ENCODE measurements around the gene ASTN2.

The ASTN2 gene

DNA sequence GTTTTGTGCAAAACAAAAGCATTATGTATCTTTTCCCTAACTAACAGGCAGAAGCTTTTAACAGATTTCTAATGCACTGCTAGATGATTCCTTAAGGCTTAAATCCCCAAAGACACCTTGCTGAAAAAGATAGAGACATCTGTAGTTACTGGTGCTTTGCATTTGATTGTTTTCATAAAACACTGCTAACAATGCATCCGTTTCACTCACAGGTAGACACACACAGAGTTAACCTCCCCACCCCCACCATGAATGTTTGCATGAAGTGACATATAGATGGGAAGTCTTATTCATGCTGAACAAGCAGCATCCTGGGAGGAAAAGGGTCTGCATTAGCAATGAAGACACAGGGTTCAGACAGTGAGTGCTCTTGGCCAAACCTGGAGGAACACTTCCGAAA, 100.9 kb downstream of the ASTN2 start:
- FAIRE-seq (no peak), DNase-seq (ENCODE audit: extremely low spot score, insufficient read length, low read depth) (no peak)

DNA sequence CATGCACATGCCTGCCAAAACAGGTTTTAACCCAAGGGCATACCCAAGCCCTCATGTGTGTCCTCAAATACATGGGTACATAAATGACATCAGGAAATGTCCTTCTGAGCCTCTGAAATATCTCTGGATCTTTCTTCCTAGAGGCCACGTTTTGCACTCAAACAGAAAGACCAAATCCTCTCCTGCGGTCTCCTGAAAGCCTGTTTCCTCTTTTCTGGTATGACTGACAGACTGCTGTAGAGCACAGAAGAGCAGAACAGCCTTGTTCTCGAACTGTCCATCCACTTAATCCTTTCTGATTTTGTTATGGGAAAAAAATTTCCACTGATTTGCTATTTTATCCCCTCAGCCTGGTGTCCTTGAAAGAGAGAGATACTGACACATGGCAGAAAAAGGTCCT, 107.2 kb downstream of the ASTN2 start:
- no peak for DNase-seq (ENCODE audit: extremely low spot score, insufficient read length, low read depth)
- FAIRE-seq, result no peak

DNA sequence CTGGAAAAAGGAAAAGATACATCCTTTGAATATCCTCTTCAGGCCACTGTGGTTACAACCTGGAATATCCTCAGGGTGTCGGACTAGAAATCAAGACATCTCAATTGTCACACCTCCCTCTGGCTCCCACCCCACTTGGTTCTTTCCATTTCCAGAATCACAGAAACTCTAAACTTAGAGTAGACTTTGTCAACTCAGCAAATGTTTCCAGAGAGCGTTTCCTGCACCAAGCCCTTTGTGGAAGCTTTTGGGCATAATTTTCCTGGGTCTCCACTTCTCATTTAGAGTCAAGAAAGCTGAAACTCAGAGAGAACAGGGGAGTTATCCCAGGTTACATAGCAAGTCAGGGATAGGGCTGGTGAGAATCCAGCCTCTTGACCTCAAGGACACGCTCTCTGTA, 108.8 kb downstream of the ASTN2 start:
- FAIRE-seq, result no peak

DNA sequence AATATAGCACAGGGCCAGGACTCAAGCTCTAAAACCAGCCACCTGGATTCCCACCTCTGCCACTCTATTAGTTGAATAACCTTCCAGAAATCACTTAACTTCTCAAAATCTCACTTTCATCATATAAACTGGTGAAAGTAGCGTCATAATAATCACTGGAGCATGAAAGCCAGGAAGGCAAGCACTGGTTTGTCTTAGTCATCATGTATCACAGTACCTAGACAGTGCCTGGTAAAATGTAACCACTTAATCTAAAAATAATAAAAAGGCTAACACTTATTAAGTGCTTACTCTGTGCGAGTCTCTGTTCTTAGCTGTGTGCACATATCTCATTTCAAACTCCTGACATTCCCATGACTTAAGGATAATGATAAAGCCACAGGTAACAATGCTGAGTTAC, 109.4 kb downstream of the ASTN2 start:
- no peak for DNase-seq (ENCODE audit: extremely low spot score, insufficient read length, low read depth)
- FAIRE-seq, result no peak

More for the DNA sequence above, 108.8 kb downstream of the ASTN2 start:
- DNase-seq (ENCODE audit: extremely low spot score, insufficient read length, low read depth), result no peak

DNA sequence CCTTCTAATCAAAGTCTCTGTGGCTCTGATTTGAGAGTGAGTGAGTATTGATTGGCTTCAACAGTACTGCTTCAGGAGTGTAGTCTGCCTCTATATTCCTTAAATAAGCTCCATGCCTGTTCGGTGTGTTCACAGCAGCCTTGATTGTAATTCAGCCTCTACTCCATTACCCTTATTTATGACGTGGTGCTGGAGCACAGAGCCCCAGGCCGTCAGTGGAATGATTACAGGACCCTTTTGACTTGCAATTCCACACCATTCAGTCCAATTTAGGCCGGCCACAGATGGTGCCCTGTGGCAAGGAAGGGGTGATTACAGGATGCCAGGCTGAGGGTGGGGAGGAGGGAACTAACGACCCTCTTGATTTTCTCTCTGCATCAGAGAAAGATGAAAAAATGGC, 110.3 kb downstream of the ASTN2 start:
- FAIRE-seq (no peak), DNase-seq (ENCODE audit: extremely low spot score, insufficient read length, low read depth) (no peak)

DNA sequence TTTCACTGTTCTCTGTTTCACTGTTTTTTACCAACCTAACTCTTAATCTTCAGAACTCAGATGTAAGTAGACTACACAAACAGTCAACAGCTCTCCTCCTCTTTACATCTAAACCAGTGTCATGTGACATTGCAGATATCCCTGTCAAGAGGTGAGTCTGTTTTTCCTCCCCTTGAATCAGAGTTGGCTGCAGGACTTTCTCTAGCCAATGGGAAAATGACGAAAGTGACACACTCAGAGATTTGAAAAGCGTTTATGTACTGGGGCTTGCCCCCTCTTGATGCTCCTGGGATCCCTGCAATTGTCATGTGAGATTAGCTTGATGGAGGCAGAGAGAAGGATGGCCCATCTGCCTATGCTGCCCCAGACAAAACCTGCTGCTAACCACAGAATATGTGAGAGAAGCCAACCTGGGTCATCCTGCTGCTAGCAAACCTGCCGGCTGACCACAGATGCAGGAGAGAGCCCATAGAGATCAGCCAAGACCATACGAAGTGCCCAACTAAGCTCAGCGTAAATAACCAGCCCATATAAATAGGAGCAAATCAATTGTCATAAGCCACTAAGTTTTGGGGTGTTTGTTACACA, 111.1 kb downstream of the ASTN2 start:
- FAIRE-seq (no peak), DNase-seq (ENCODE audit: extremely low spot score, insufficient read length, low read depth) (no peak)

DNA sequence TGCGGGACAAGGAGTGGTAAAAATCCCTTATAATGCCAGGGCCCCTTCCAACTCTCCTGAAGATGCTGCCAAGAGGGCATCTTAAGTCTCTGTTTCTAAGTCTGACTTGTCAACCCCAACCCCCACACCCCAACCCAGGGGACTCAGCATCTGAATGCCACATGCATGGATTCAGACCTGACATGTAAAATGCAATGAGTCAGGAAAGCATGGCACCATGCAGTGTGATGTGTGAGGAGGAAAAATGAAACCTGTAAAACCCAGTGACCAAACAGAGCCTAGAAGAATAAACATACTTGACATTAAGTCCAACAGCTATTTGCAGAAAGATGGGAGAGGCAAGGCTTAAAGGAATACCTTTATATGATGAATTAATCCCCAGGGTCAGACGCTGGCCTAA, 112.4 kb downstream of the ASTN2 start:
- no peak for FAIRE-seq
- DNase-seq (ENCODE audit: extremely low spot score, insufficient read length, low read depth), result no peak

DNA sequence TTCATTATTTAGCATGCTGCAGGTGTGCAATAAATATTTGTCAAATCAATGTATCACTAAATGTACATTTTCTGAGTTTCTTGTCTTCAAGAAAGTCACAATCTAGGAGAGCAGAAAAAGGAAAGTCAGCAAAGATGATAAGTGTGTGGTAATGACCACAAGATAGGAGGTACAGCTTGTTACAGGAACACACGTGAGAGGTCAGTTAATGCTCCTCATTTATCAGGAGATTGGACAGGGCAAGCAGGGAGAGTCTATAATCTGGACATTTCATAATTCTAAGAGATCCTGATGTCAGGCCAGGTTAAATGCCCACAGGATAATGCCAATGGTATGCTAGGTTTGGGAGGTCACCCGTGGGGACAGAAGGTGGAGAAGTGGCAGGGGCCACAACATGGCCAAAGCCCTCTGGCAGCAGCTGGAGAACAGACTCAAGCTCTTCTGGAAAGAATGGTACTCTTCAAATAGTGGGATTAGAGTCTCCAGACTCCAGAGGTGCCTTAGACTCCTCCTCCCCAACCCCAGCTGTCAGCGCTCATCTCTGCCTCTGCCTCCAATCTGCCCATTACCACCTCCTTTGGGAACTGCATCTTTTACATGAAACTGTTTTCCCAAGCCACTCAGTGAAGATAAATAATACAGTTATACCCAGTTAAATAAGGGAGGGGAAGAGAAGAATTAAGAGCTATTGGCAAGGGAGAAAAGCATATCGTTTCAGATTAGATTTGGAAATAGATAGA, 114.3 kb downstream of the ASTN2 start:
- FAIRE-seq (no peak), DNase-seq (ENCODE audit: extremely low spot score, insufficient read length, low read depth) (no peak)

DNA sequence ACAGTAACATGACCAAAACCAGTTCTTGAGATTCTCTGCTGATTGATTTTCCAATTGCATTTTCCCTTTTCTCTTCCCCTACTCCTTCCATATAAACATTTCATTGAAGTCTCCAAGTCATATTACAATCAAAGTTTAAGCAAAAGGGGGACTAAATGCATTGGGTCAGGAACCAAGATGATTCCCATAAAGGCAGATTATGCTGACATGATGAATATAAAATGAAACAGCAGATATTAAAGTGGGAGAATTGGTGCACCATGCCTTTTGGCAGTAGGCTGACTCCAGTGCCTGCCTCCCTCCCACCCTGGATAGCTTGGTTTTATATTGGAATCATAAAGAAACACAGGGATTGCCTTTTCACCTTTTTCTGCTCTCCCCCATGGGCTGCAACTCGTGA, 118.4 kb downstream of the ASTN2 start:
- FAIRE-seq, result no peak
- DNase-seq (ENCODE audit: extremely low spot score, insufficient read length, low read depth), result no peak

DNA sequence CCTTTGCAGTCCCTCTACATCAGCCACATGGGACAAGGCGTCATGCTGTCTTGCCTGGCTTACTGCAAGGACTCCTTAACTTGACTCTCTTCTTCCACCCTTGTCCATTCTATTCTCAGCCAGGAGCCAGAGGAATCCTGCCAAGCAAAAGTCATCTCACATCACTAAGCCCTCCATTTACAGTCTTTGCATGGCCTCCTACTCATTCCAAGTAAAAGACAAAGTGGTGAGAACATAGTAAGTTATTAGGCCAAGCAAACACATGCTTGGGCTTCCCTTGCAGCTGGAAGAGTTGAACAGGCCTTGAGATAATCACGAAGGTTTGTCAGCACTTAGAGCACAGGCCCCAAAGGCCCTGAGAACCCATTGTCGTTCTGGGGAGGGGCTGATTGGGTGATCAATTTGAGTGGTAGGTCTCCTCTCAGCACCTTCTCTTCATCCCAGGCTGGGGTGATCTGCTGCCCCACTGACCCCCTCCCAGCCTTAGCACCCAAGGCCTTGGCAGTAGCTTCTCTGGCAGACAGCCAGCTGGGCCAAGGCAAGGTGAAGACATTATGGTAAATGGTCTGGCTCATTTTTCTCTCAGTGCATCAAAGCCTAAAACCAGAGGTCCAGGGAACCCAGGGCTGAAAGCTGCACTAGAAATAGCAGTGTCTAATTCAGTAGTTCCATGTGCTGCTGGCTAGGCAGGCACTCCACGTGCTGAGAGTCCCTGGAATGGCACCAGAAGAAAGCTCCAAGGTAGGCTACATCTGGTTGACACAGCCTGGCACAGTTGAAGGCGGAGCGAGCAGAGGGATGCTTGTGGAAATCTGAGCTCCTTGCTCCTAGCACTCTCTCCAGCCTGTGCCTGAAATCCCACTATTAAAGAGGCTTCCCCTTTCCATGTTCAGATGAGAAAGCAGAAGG, 121.4 kb downstream of the ASTN2 start:
- DNase-seq (ENCODE audit: extremely low spot score, insufficient read length, low read depth), result no peak

DNA sequence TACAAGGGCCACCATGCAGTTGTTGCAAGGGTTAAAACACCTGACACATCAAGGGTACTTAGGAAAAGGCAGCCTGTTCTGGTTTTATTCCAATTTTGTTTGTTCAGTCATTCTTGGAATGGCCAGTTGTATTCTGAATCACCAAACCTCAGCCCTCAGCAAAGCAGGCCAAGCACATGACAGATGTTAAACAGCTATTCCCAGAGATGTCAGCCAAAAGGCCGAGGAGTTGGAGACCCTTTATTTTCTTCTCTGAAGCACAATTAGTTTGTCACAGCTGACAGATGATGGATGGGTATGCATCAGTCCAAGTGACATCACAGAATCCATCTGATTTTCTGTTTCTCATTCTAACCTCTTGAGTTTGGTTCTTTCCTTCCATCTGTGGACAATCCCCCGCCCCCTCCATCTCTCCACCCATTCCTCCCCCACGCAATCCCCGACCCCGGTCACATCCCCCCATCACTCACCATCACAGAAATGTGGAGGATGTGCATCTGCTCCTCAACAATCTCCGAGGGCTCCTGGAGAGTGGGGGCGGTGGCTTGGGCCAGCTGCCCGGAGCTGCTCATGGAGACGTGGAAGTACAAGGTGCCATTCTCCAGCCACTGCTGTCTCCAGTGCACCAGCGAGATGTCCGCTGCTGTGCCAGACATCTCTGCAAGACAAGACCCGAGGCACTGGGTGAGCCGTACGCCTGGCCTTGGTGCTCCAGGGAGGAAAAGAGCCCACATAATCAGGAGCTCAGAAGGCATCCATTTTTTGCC, 123.8 kb downstream of the ASTN2 start:
- no peak for FAIRE-seq

More for the DNA sequence above, 121.4 kb downstream of the ASTN2 start:
- no peak for FAIRE-seq

DNA sequence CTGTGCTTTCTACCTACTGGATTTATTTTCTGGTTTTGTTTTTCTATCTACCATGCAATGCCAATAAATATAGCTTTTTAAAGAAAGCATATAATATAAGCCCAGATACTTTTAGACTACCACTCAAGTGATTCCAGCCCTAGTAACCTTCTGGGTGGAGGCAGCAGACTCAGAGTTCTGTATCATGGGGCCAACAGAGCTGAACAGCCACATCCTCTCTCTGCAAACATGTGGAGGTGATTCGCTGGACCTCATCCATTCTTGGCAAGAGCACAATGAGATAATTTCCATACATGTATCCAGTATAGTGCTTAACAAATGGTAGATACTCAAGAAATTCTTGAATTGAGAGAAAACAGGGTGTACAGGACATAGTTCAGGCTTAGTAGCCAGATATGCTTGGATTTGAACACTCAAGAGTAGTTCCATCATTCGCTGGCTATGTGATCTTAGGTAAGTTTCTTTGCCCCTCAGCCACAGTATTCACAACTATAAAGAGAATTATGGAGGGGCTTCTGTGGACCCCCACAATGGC, 124.5 kb downstream of the ASTN2 start:
- DNase-seq (ENCODE audit: extremely low spot score, insufficient read length, low read depth), result no peak
- no peak for FAIRE-seq

More for the DNA sequence above, 123.8 kb downstream of the ASTN2 start:
- DNase-seq (ENCODE audit: extremely low spot score, insufficient read length, low read depth), result no peak

DNA sequence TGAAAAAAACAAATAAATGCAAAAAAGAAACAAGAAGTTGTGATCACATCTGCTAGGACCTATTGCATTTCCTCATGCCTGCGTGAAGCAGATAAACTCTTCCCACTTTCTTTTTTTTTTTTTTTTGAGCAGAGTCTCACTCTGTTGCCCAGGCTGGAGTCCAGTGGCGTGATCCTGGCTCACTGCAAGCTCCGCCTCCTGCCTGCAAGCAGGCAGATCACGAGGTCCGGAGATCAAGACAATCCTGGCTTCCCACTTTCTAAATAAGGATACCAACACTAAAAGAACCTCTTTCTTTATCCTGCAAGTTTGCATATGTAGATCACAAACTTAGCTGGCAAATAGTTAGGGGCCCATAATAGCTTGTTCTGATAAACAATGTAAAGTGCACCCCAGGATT, 128.6 kb downstream of the ASTN2 start:
- no peak for DNase-seq (ENCODE audit: extremely low spot score, insufficient read length, low read depth)
- no peak for FAIRE-seq

DNA sequence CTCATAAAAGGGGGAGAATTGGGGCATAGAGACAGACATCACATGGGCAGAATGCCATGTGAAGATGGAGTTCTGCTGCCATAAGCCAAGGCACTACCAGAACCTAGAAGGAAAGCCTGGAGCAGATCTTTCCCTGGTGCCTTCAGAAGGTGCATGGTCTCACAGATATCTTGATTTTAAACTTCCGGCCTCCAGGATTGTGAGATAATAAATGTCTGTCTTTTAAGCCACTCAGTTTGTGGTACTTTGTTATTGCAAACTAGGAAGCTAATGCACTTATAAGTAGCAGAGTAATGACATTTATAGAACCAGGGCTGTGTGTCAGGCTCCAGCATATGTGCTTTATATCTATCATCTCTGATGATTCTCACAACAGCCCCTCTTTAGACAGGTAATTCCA, 130.4 kb downstream of the ASTN2 start:
- FAIRE-seq (no peak), DNase-seq (ENCODE audit: extremely low spot score, insufficient read length, low read depth) (no peak)

DNA sequence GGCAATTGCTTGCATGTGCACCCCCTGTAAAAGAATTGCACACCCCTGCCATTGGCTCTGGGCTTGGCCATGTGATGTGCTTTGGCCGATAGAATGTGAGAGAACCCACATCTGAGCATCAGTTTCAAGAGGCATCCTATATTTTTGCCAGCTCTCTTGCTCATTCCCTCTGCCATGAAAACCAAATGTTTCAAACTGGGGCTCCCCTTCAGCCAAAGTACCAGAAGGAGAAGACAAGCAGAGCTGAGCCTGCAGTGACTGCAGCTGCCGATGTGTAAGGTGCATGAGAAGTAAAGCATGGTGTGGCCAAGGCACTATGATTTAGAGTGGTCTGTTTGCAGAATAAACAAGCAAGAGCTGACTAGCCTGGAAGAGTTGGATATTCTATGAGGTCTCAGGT, 132.3 kb downstream of the ASTN2 start:
- no peak for FAIRE-seq

DNA sequence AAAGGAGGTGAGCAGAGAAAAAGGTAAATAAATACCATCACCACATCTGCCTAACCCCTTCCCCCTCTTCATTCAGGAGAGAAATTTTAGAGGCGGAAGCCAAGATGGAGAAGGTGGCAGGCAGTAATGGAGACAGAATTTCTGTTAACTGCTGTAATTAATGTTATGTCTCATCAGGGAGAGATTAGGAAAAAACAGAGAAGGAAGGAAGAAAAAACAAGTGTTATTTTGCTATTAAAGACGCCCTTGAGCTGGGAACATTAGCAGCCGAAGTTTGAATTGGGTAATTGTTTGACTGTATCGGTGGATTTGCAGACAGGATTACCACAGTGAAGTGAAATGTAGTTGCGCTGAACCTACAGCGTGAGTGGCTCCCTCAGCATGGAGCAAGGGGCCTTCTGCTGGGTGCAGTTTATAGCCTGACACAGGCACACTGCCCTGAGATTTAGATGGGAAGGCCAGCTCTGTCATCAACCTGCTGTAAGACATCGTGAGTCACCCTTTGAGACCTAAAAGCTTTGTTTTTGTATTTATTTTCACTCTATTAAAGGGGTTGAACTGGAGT, 136.3 kb downstream of the ASTN2 start:
- no peak for FAIRE-seq
- no peak for DNase-seq (ENCODE audit: extremely low spot score, insufficient read length, low read depth)

More for the DNA sequence above, 132.3 kb downstream of the ASTN2 start:
- no peak for DNase-seq (ENCODE audit: extremely low spot score, insufficient read length, low read depth)

DNA sequence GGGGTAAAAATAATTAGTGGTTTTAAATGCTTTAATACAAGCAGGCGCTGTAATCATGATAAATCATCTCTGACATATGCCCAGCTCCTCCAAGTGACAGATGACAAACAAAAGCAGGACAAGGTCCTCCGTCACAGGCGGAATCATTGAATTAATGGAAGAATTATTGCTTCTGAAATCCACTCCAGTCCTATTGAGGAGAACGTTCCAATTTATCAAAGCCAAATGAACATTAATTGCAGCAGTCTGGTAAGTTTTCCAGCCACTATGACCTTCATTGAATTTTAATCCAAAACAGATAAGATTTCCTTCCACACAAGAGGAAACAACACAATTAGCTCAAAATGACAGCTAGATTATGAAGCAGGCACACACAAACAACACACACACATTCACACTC, 136.8 kb downstream of the ASTN2 start:
- DNase-seq (ENCODE audit: extremely low spot score, insufficient read length, low read depth) (no peak), FAIRE-seq (no peak)

DNA sequence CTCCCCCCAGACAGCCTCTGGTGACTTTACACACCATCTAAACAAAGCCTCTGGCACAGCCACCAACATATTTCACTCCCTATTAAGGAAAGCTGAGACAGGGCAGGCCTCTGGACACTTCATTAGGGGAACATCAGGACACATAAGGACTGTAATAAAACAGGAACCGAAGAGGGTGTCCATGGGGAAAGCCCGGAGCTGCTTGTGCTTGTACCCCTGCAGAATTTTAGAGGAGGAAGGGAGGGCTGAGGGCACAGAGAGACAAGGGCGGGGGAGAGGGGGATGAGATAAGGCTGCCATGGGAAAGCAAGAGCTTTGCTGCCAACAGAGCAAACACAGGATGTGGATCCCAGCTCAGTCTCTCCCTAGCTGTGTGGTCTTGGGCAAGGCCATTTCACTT, 138.4 kb downstream of the ASTN2 start:
- DNase-seq (ENCODE audit: extremely low spot score, insufficient read length, low read depth) (no peak), FAIRE-seq (no peak)

DNA sequence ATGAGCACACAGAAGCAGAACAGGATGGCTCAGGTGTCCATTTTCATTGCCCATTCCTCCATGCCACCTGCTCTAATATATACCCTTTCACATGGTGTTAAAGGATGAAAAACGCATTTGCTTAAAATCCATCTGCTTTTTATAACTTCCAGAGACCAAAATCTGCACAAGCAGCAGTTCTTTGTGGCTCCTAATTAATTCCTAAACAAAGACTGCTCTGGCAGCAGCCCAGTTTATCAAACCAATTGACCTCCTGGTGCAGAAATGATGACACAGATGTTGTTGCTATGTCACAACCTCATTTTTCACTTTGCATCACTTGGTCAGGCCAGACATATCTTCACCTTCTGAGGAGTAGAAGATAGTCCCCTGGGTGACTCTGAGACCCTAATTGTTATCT, 141.2 kb downstream of the ASTN2 start:
- FAIRE-seq (no peak), DNase-seq (ENCODE audit: extremely low spot score, insufficient read length, low read depth) (no peak)

All from GM18507 (cell line).